ENCODE results near the gene S100A9. TPM values are rescaled to one million over a fixed set of nuclear protein-coding genes. Genes with fewer than 3 reads are reported as not detected.
"Not testable (repeated sequence)": the region's sequence is repeated elsewhere in the genome, so short reads cannot be mapped to it uniquely, and the experiment has no call there.

S100A9 gene
- total and polyA plus RNA-seq, 7 donors: 26.4 to 111 (median 51.1) TPM

- intact Hi-C loops (cut with DNase I): no loop called here
- H3K4me3 ChIP-seq: no peak within 1 kb of the TSS
Observed at GRCh38 chr1:153312570-153313186, 45.0 kb upstream of the S100A9 start, which contains the start of gene PGLYRP3. PGLYRP3 (minus strand) TSS chr1:153312952; CDS start chr1:153310665, 2,287 bp downstream.

GRCh38 chr1:153313288-153313687 lies 44.4 kb upstream of the S100A9 start:
- 81 to 93% (median 92%) methylated on average over 2 of the region's 2 CpGs for WGBS, 3 donors
- Histone ChIP-seq H3K27me3 (ENCODE audit: insufficient read depth in 3 of 3, low read length in 2 of 3) (peaks cover 0 to 3% (median 0%) of the 10 kb centered on the region in 3 donors), H3K36me3 (ENCODE audit: insufficient read depth in 1 of 2, low read depth in 1 of 2) (no peaks in the 10 kb centered on the region), H3K4me3 (no peak overlapping the region), H3K27ac (no peak overlapping the region), H3K4me1 (no peaks in the 10 kb centered on the region), H3K9me3 (no peaks in the 10 kb centered on the region)
- intact Hi-C loops (cut with DNase I): no loop called here
- ATAC-seq: no peak
- no peak for DNase-seq
- no peak for TF ChIP-seq CTCF (IDR thresholded peaks at IDR 0.05)

More at GRCh38 chr1:153312570-153313186, 45.0 kb upstream of the S100A9 start, which contains the start of gene PGLYRP3:
- ATAC-seq (no peak), DNase-seq (no peak)
- Histone ChIP-seq H3K9me3 (no peaks in the 10 kb centered on the region), H3K27ac (no peak within 1 kb of the TSS), H3K27me3 (ENCODE audit: insufficient read depth in 3 of 3, low read length in 2 of 3) (peaks cover 0 to 3% (median 0%) of the 10 kb centered on the region in 3 donors), H3K36me3 (ENCODE audit: insufficient read depth in 1 of 2, low read depth in 1 of 2) (no peaks in the 10 kb centered on the region), H3K4me1 (no peaks in the 10 kb centered on the region)
- 59 to 76% (median 71%) methylated on average over 4 of the region's 4 CpGs for WGBS, 3 donors
- no peak for TF ChIP-seq CTCF (IDR thresholded peaks at IDR 0.05)

- H3K4me1 ChIP-seq; DNase-seq; H3K4me3 ChIP-seq; H3K36me3 ChIP-seq (ENCODE audit: insufficient read depth in 1 of 2, low read depth in 1 of 2); H3K27me3 ChIP-seq (ENCODE audit: insufficient read depth in 3 of 3, low read length in 2 of 3); intact Hi-C loops (cut with DNase I); ATAC-seq; H3K27ac ChIP-seq; H3K9me3 ChIP-seq: not testable (repeated sequence)
Observed at GRCh38 chr1:153314388-153314787, 43.3 kb upstream of the S100A9 start.

GRCh38 chr1:153316013-153316412 lies 41.6 kb upstream of the S100A9 start:
- H3K36me3 ChIP-seq (ENCODE audit: insufficient read depth in 1 of 2, low read depth in 1 of 2); H3K4me3 ChIP-seq; DNase-seq; H3K4me1 ChIP-seq; intact Hi-C loops (cut with DNase I); H3K27ac ChIP-seq; H3K9me3 ChIP-seq; ATAC-seq; H3K27me3 ChIP-seq (ENCODE audit: insufficient read depth in 3 of 3, low read length in 2 of 3): not testable (repeated sequence)

GRCh38 chr1:153318145-153318544 lies 39.5 kb upstream of the S100A9 start:
- DNase-seq; ATAC-seq; H3K9me3 ChIP-seq; H3K4me1 ChIP-seq; intact Hi-C loops (cut with DNase I); H3K27me3 ChIP-seq (ENCODE audit: insufficient read depth in 3 of 3, low read length in 2 of 3); H3K36me3 ChIP-seq (ENCODE audit: insufficient read depth in 1 of 2, low read depth in 1 of 2); H3K27ac ChIP-seq; H3K4me3 ChIP-seq: not testable (repeated sequence)
- WGBS, 3 donors: 78 to 80% (median 78%) methylated on average over 7 of the region's 7 CpGs

GRCh38 chr1:153322568-153322967 lies 35.1 kb upstream of the S100A9 start:
- no peak for ATAC-seq
- H3K4me3 ChIP-seq: no peak overlapping the region
- no peaks in the 10 kb centered on the region for H3K4me1 ChIP-seq
- intact Hi-C loops (cut with DNase I): no loop called here
- H3K36me3 ChIP-seq (ENCODE audit: insufficient read depth in 1 of 2, low read depth in 1 of 2): no peaks in the 10 kb centered on the region
- TF ChIP-seq CTCF (IDR thresholded peaks at IDR 0.05): no peak
- H3K9me3 ChIP-seq: peaks cover 20% of the 10 kb centered on the region
- 0 to 40% (median 0%) methylated on average over 1 of the region's 1 CpG for WGBS, 3 donors
- H3K27ac ChIP-seq: no peak overlapping the region
- DNase-seq: no peak
- peaks cover 0 to 3% (median 0%) of the 10 kb centered on the region in 3 donors for H3K27me3 ChIP-seq (ENCODE audit: insufficient read depth in 3 of 3, low read length in 2 of 3)
